ENCODE data around the gene FMO1.

The FMO1 gene

DNA sequence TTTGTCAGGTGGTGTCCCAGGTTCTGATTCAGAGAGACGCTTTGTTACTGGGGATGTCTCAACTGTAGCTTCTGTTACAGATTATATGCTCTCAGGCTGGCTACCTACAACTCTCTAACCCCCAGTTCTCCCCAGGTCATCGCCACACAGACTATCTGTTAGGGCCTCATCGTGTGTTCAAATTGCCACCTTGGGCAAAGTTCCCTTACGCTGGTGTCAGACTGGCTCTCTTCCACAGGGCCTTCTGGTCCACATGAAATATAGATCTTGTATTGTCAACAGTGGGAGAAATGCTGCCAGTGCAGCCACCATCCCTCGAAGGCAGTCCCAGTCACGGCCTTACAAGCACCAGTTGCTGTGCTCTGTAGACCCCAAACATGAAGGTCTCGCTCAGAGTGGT lies 81.0 kb downstream of the FMO1 start:
- no peak for TF ChIP-seq POLR2A (IDR thresholded peaks at IDR 0.05; ENCODE audit: low read depth, low read length)
- FAIRE-seq (no peak), DNase-seq (ENCODE audit: insufficient read length, low spot score) (no peak)

DNA sequence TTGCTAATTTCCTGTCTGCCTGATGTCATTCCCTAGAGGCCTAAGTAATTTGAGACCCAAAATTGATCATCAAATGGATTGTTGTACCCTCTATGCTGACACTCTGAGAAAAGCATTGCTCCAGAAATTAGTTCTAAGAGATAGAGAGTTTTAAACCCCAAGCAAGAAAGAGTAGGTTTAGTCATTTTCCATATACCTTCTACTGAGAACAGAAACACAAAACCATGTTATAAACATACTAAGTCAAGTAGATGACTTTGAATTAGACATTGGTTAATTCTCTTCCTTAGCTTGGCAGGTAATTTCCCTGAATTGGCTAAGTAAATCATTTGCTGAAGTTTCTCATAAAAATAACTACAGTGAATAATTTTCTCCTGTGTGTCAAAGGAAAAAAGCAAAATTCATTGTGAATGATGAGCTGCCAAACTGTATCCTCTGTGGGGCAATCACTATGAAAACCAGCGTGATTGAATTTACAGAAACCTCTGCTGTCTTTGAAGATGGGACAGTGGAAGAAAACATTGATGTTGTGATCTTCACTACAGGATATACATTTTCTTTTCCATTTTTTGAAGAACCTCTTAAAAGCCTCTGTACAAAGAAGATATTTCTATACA lies 85.8 kb downstream of the FMO1 start:
- no peak for TF ChIP-seq POLR2A (IDR thresholded peaks at IDR 0.05; ENCODE audit: low read depth, low read length)
- DNase-seq (ENCODE audit: insufficient read length, low spot score) (no peak), FAIRE-seq (no peak)

Data from H54 (cell line).